ENCODE measurements around the gene TTC27. TPM values are rescaled to one million over a fixed set of nuclear protein-coding genes. Genes with fewer than 3 reads are reported as not detected.

TTC27 gene
- total RNA-seq, 2 experiments from 2014 or later, result 25.3 to 27.7 TPM

DNA sequence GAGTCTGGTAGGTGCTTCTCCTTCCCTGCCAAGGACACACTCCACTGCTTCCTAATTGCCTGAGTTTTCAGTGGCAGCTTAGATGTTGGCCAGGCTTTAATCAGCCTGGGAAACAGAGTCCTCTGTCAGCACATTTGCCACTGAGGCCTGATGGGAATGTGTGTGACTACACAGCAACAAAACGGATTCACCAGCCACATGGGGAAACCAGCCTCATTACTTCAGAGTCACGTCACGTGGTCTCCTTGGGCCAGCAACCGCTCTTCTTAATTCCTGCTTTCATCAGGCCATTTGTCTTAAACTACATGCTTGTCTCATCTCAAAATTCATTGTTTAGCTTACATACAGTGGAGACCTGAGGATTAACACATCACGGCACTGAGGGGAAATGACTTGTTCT is 225.0 kb downstream of the TTC27 start:
- BruUV-seq (replicated peaks), result no TSS peak
- intact Hi-C loops (cut with micrococcal nuclease; ENCODE audit: unreplicated experiment), result no loop called here
- Histone ChIP-seq H2AFZ (ENCODE audit: low read length) (no peak overlapping the region), H3K4me3 (ENCODE audit: low read depth, low read length, poor library complexity, severe bottlenecking) (no peak overlapping the region), H3K27ac (ENCODE audit: low read depth, low read length, poor library complexity, severe bottlenecking) (no peak overlapping the region), H3K9me2 (ENCODE audit: insufficient read depth, low read length) (no peaks in the 10 kb centered on the region), H3K36me3 (ENCODE audit: insufficient read depth, low read length) (no peaks in the 10 kb centered on the region), H4K20me1 (ENCODE audit: insufficient read depth, low read length) (no peaks in the 10 kb centered on the region), H3K4me2 (ENCODE audit: low read length) (no peak overlapping the region), H3K4me1 (ENCODE audit: insufficient read depth, low read length, poor library complexity, severe bottlenecking) (no peaks in the 10 kb centered on the region), H3K9me3 (ENCODE audit: low read length) (no peaks in the 10 kb centered on the region), H3K79me2 (ENCODE audit: insufficient read depth, low read depth, low read length) (no peaks in the 10 kb centered on the region)
- no peak for DNase-seq (ENCODE audit: low spot score)
- TF ChIP-seq, protein P1, sequence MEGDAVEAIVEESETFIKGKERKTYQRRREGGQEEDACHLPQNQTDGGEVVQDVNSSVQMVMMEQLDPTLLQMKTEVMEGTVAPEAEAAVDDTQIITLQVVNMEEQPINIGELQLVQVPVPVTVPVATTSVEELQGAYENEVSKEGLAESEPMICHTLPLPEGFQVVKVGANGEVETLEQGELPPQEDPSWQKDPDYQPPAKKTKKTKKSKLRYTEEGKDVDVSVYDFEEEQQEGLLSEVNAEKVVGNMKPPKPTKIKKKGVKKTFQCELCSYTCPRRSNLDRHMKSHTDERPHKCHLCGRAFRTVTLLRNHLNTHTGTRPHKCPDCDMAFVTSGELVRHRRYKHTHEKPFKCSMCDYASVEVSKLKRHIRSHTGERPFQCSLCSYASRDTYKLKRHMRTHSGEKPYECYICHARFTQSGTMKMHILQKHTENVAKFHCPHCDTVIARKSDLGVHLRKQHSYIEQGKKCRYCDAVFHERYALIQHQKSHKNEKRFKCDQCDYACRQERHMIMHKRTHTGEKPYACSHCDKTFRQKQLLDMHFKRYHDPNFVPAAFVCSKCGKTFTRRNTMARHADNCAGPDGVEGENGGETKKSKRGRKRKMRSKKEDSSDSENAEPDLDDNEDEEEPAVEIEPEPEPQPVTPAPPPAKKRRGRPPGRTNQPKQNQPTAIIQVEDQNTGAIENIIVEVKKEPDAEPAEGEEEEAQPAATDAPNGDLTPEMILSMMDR (conservative IDR thresholded peaks at IDR 0.05; ENCODE audit: low read length), result no peak
- TF ChIP-seq EZH2phosphoT487 (IDR thresholded peaks at IDR 0.05; ENCODE audit: borderline replicate concordance, low read depth, low read length), result no peak
- POLR2A ChIA-PET, result interaction anchor here (0.6 kb wide), 1 partner anchor 618 kb away, joined by 5 read pairs; no protein-coding TSS in a partner anchor
- CTCF ChIA-PET (ENCODE audit: unreplicated experiment), result no interaction called here

DNA sequence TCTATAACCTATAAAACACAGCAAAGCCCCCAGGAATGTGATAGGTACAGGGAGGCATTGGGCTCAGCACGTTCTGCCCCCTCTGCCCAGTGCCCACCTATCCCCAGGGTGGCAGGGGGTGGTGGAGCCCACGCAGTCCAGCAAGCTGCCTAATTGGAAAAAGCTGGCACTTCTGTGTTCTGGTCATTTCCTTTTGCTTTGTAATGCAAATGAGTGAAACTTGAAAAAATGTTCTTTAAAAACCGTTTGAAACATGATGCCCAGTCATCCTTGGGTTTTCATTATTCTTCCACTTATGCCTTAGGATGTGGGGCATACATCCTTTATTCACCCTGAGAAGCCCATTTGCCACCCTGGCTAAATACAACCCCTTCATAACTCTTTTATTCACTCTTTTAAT is 229.0 kb downstream of the TTC27 start:
- no peak overlapping the region for H2AFZ ChIP-seq (ENCODE audit: low read length)
- H4K20me1 ChIP-seq (ENCODE audit: insufficient read depth, low read length), result no peaks in the 10 kb centered on the region
- H3K36me3 ChIP-seq (ENCODE audit: insufficient read depth, low read length), result no peaks in the 10 kb centered on the region
- BruUV-seq (replicated peaks), result no TSS peak
- H3K79me2 ChIP-seq (ENCODE audit: insufficient read depth, low read depth, low read length), result no peaks in the 10 kb centered on the region
- TF ChIP-seq, protein P1 (conservative IDR thresholded peaks at IDR 0.05; ENCODE audit: low read length), result no peak
- TF ChIP-seq EZH2phosphoT487 (IDR thresholded peaks at IDR 0.05; ENCODE audit: borderline replicate concordance, low read depth, low read length), result no peak
- H3K27ac ChIP-seq (ENCODE audit: low read depth, low read length, poor library complexity, severe bottlenecking), result no peak overlapping the region
- ChIA-PET POLR2A (interaction anchor here (1.2 kb wide), 1 partner anchor 13 kb away, joined by 3 read pairs; no protein-coding TSS in a partner anchor), CTCF (ENCODE audit: unreplicated experiment) (no interaction called here)
- no peaks in the 10 kb centered on the region for H3K4me1 ChIP-seq (ENCODE audit: insufficient read depth, low read length, poor library complexity, severe bottlenecking)
- no peaks in the 10 kb centered on the region for H3K9me3 ChIP-seq (ENCODE audit: low read length)
- DNase-seq (ENCODE audit: low spot score), result no peak
- H3K4me3 ChIP-seq (ENCODE audit: low read depth, low read length, poor library complexity, severe bottlenecking), result no peak overlapping the region
- H3K4me2 ChIP-seq (ENCODE audit: low read length), result no peak overlapping the region
- no peaks in the 10 kb centered on the region for H3K9me2 ChIP-seq (ENCODE audit: insufficient read depth, low read length)
- intact Hi-C loops (cut with micrococcal nuclease; ENCODE audit: unreplicated experiment), result no loop called here

DNA sequence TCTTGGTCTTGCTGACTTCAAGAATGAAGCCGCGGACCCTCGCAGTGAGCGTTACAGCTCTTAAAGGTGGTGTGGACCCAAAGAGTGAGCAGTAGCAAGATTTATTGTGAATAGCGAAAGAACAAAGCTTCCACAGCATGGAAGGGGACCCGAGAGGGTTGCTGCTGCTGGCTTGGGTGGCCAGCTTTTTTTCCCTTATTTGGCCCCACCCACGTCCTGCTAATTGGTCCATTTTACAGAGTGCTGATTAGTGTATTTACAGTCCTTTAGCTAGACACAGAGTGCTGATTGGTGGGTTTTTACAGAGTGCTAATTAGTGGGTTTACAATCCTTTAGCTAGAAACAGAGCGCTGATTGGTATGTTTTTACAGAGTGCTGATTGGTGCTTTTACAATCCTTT is 230.9 kb downstream of the TTC27 start:
- CTCF ChIA-PET (ENCODE audit: unreplicated experiment), result no interaction called here
- DNase-seq (ENCODE audit: low spot score), result no peak
- H3K79me2 ChIP-seq (ENCODE audit: insufficient read depth, low read depth, low read length), result no peaks in the 10 kb centered on the region
- H3K27ac ChIP-seq (ENCODE audit: low read depth, low read length, poor library complexity, severe bottlenecking), result no peak overlapping the region
- intact Hi-C loops (cut with micrococcal nuclease; ENCODE audit: unreplicated experiment), result no loop called here
- no peaks in the 10 kb centered on the region for H3K4me1 ChIP-seq (ENCODE audit: insufficient read depth, low read length, poor library complexity, severe bottlenecking)
- no peaks in the 10 kb centered on the region for H4K20me1 ChIP-seq (ENCODE audit: insufficient read depth, low read length)
- H3K9me2 ChIP-seq (ENCODE audit: insufficient read depth, low read length), result no peaks in the 10 kb centered on the region
- no peaks in the 10 kb centered on the region for H3K36me3 ChIP-seq (ENCODE audit: insufficient read depth, low read length)
- TF ChIP-seq EZH2phosphoT487 (IDR thresholded peaks at IDR 0.05; ENCODE audit: borderline replicate concordance, low read depth, low read length), result no peak
- TF ChIP-seq, protein P1 (conservative IDR thresholded peaks at IDR 0.05; ENCODE audit: low read length), result no peak
- no TSS peak for BruUV-seq (replicated peaks)
- POLR2A ChIA-PET, result interaction anchor here (0.6 to 0.7 kb wide), 3 partner anchors 49 to 92 kb away, joined by 3 to 6 read pairs (median 4); no protein-coding TSS in a partner anchor
- no peak overlapping the region for H3K4me3 ChIP-seq (ENCODE audit: low read depth, low read length, poor library complexity, severe bottlenecking)
- H3K4me2 ChIP-seq (ENCODE audit: low read length), result no peak overlapping the region
- no peak overlapping the region for H2AFZ ChIP-seq (ENCODE audit: low read length)
- no peaks in the 10 kb centered on the region for H3K9me3 ChIP-seq (ENCODE audit: low read length)

All from OCI-LY7 (cell line).